ENCODE data around the gene BCDIN3D. TPM values are rescaled to one million over a fixed set of nuclear protein-coding genes. Genes with fewer than 3 reads are reported as not detected.

Gene BCDIN3D
- total and polyA plus RNA-seq, 10 of the 15 experiments (the other 5 are each of a cell fraction or from before 2014, with no cell fraction given), result 3.7 to 7.2 (median 6.4) TPM

GRCh38 chr12:49853671-49854070 is 10.8 kb upstream of the BCDIN3D start (continued):
- TF ChIP-seq, protein P1, sequence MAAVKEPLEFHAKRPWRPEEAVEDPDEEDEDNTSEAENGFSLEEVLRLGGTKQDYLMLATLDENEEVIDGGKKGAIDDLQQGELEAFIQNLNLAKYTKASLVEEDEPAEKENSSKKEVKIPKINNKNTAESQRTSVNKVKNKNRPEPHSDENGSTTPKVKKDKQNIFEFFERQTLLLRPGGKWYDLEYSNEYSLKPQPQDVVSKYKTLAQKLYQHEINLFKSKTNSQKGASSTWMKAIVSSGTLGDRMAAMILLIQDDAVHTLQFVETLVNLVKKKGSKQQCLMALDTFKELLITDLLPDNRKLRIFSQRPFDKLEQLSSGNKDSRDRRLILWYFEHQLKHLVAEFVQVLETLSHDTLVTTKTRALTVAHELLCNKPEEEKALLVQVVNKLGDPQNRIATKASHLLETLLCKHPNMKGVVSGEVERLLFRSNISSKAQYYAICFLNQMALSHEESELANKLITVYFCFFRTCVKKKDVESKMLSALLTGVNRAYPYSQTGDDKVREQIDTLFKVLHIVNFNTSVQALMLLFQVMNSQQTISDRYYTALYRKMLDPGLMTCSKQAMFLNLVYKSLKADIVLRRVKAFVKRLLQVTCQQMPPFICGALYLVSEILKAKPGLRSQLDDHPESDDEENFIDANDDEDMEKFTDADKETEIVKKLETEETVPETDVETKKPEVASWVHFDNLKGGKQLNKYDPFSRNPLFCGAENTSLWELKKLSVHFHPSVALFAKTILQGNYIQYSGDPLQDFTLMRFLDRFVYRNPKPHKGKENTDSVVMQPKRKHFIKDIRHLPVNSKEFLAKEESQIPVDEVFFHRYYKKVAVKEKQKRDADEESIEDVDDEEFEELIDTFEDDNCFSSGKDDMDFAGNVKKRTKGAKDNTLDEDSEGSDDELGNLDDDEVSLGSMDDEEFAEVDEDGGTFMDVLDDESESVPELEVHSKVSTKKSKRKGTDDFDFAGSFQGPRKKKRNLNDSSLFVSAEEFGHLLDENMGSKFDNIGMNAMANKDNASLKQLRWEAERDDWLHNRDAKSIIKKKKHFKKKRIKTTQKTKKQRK (IDR thresholded peaks at IDR 0.05; ENCODE audit: low read depth, low read length), result no peak

DNA sequence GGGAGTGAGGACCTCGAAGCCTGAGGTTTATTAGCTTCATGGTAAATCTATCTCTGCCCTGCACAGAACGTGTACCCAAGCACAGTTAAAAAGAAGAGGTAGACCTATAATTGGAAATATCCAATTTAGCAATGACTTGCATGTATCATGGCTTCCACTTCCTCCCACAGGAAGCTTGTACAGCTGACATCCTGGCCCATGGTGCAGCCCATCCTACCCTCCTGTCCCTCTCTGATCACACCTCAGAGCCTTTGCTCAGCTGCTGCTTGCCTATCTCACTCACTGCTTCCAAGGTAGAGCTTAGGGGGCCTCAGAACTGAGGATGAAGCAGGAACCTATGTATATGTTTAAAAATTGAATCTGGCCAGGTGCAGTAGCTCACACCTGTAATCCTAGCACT is 4.3 kb upstream of the BCDIN3D start:
- RAD21 ChIA-PET (ENCODE audit: unreplicated experiment), result interaction anchor here (1.0 kb wide), 1 partner anchor 8 kb away, joined by 3 read pairs; no protein-coding TSS in a partner anchor
- 48% methylated on average over 2 of the region's 2 CpGs for WGBS (ENCODE audit: insufficient coverage, insufficient replicate concordance, low lambda C conversion rate, missing lambda C conversion rate)
- Histone ChIP-seq H3K4me2 (ENCODE audit: control insufficient read depth, insufficient read depth) (no peak overlapping the region), H3K4me3 (no peak overlapping the region), H3K79me2 (ENCODE audit: control insufficient read depth, insufficient read depth, low read length) (peaks cover 7% of the 10 kb centered on the region), H3K27me3 (replicated peaks in 1 of 2; ENCODE audit: control insufficient read depth in 2 of 2, insufficient read depth in 2 of 2, low read length in 1 of 2) (no peaks in the 10 kb centered on the region), H3K9ac (ENCODE audit: control insufficient read depth, insufficient read depth, low read length) (no peak overlapping the region), H4K20me1 (ENCODE audit: control insufficient read depth, insufficient read depth) (no peaks in the 10 kb centered on the region), H3K9me3 (replicated peaks; ENCODE audit: control insufficient read depth, insufficient read depth, low read length) (peaks cover 1% of the 10 kb centered on the region; the same call in 1 of the 3 replicates), H2AFZ (ENCODE audit: control insufficient read depth, low read depth, low read length) (peak overlapping the region; percentile 60), H3K4me1 (ENCODE audit: control insufficient read depth, insufficient read depth, low read length) (peaks cover 4% of the 10 kb centered on the region; the same call in 1 of the 2 replicates), H3K27ac (ENCODE audit: control insufficient read depth, insufficient read depth) (no peak overlapping the region), H3K36me3 (ENCODE audit: control insufficient read depth in 2 of 2, insufficient read depth in 2 of 2, low read length in 1 of 2) (no peaks in the 10 kb centered on the region)
- FAIRE-seq (no peak), DNase-seq (ENCODE audit: low read depth, low spot score) (no peak), ATAC-seq (no peak)
- POLR2A ChIA-PET, result interaction anchor here (1.1 kb wide), 1 partner anchor 9 kb away, joined by 3 read pairs; no protein-coding TSS in a partner anchor
- intact Hi-C loops (cut with micrococcal nuclease; ENCODE audit: unreplicated experiment) (no loop called here), in situ Hi-C loops (cut with MboI) (no loop called here)
- CTCF ChIA-PET, result interaction anchor here (0.7 to 2.4 kb wide), 9 partner anchors 8 to 265 kb away, joined by 3 to 9 read pairs (median 4); partner anchors contain the start of genes COX14 and TMBIM6
- no TSS peak for BruUV-seq (replicated peaks)
- SMC1A ChIA-PET (ENCODE audit: uncharacterized antibody, unreplicated experiment), result interaction anchor here (0.9 to 1.2 kb wide), 2 partner anchors 59 to 70 kb away, joined by 3 read pairs; no protein-coding TSS in a partner anchor
- TF ChIP-seq CBX5 (IDR thresholded peaks at IDR 0.05; ENCODE audit: low read depth) (no peak), SMAD1 (IDR thresholded peaks at IDR 0.05; ENCODE audit: low read depth, partially characterized antibody) (no peak), POU2F2 (IDR thresholded peaks at IDR 0.05; ENCODE audit: borderline replicate concordance, low read depth, low read length) (no peak), TCF12 (IDR thresholded peaks at IDR 0.05; ENCODE audit: low read depth, low read length) (no peak), CEBPB (IDR thresholded peaks at IDR 0.05; ENCODE audit: borderline replicate concordance in 1 of 2, low read depth in 2 of 2, low read length in 2 of 2) (no peak), IRF3 (IDR thresholded peaks at IDR 0.05) (no peak), YY1 (IDR thresholded peaks at IDR 0.05; ENCODE audit: low read depth, low read length) (no peak), SIX5 (IDR thresholded peaks at IDR 0.05; ENCODE audit: low read depth, low read length, severe bottlenecking) (no peak), BMI1 (IDR thresholded peaks at IDR 0.05; ENCODE audit: borderline replicate concordance) (no peak), SPI1 (IDR thresholded peaks at IDR 0.05; ENCODE audit: borderline replicate concordance, insufficient read depth, low read depth, low read length) (no peak), TCF3 (IDR thresholded peaks at IDR 0.05; ENCODE audit: borderline replicate concordance, insufficient read depth, low read depth, low read length) (no peak), RB1 (IDR thresholded peaks at IDR 0.05; ENCODE audit: borderline replicate concordance) (no peak), ZBED1 (IDR thresholded peaks at IDR 0.05; ENCODE audit: borderline replicate concordance) (no peak)
- TF ChIP-seq, protein P2, sequence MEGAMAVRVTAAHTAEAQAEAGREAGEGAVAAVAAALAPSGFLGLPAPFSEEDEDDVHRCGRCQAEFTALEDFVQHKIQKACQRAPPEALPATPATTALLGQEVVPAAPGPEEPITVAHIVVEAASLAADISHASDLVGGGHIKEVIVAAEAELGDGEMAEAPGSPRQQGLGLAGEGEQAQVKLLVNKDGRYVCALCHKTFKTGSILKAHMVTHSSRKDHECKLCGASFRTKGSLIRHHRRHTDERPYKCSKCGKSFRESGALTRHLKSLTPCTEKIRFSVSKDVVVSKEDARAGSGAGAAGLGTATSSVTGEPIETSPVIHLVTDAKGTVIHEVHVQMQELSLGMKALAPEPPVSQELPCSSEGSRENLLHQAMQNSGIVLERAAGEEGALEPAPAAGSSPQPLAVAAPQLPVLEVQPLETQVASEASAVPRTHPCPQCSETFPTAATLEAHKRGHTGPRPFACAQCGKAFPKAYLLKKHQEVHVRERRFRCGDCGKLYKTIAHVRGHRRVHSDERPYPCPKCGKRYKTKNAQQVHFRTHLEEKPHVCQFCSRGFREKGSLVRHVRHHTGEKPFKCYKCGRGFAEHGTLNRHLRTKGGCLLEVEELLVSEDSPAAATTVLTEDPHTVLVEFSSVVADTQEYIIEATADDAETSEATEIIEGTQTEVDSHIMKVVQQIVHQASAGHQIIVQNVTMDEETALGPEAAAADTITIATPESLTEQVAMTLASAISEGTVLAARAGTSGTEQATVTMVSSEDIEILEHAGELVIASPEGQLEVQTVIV (IDR thresholded peaks at IDR 0.05; ENCODE audit: borderline replicate concordance, partially characterized antibody), result no peak
